ENCODE results near the gene L3MBTL2.

DNA sequence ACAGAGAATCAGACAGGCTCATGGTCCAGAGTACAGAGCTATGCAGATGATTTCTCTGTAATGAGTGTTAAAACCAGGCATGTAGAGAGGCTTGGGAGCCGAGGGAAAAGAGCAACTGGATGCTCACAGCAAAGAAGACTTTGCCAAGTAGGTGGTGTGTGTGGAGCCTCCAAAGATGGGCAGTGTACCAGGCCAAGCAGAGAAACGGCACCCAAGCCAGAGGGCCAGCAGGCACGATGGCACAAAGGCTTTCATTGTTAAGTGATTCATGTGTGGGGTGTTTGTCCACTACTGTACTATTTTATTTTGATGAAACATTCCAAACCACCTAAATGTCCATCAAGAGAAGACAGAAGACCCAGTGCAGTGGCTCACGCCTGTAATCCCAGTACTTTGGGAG, 69.7 kb downstream of the L3MBTL2 start:
- no peak for TF ChIP-seq ZC3H10 (CRISPR knock-in tag; IDR thresholded peaks at IDR 0.05)
- TF ChIP-seq, protein P1, sequence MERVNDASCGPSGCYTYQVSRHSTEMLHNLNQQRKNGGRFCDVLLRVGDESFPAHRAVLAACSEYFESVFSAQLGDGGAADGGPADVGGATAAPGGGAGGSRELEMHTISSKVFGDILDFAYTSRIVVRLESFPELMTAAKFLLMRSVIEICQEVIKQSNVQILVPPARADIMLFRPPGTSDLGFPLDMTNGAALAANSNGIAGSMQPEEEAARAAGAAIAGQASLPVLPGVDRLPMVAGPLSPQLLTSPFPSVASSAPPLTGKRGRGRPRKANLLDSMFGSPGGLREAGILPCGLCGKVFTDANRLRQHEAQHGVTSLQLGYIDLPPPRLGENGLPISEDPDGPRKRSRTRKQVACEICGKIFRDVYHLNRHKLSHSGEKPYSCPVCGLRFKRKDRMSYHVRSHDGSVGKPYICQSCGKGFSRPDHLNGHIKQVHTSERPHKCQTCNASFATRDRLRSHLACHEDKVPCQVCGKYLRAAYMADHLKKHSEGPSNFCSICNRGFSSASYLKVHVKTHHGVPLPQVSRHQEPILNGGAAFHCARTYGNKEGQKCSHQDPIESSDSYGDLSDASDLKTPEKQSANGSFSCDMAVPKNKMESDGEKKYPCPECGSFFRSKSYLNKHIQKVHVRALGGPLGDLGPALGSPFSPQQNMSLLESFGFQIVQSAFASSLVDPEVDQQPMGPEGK (CRISPR knock-in tag; IDR thresholded peaks at IDR 0.05; ENCODE audit: borderline replicate concordance): no peak
